ENCODE data around the gene DOCK10.
A peak's percentile ranks its signal among the peaks of the same experiment; 100 is the strongest.

The DOCK10 gene

GRCh38 chr2:224946895-224947294 is 95.4 kb downstream of the DOCK10 start:
- no peak for DNase-seq (ENCODE audit: low read depth)

GRCh38 chr2:224944707-224945547 is 97.3 kb downstream of the DOCK10 start:
- DNase-seq (ENCODE audit: low read depth): no peak

GRCh38 chr2:224943601-224944041 is 98.6 kb downstream of the DOCK10 start:
- peak; percentile 30 for DNase-seq (ENCODE audit: low read depth)

- no peak for DNase-seq (ENCODE audit: low read depth)
Observed at GRCh38 chr2:224941960-224942359, 100.3 kb downstream of the DOCK10 start.

- DNase-seq (ENCODE audit: low read depth): no peak
Observed at GRCh38 chr2:224940618-224941017, 101.7 kb downstream of the DOCK10 start.

DNA sequence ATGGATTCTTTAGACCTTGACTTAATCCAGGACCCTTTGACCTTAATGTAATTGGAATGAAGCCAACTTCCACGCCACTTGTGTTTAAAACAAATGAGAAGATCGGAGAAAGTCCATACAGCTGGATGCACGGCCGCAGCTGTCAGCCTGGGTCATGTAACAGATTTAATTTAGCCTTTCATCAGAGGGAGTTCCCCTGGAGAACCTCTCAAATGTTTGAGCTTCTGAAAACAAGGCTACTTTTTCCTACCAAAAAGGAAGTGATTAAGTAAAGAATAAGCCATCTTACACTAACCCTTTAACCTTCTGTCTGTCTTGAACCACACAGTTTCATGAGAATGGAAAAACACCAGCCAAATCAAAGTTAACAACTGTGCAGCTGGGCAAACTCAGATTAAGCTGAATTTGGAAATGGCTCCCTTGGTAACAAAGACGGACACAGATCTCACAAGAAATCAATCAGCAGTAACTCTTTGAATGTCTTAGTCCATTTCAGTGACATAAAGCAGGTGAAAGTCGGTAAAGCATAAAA is 103.6 kb downstream of the DOCK10 start:
- no peak for DNase-seq (ENCODE audit: low read depth)

GRCh38 chr2:224937887-224938286 is 104.4 kb downstream of the DOCK10 start:
- DNase-seq (ENCODE audit: low read depth): no peak

DNA sequence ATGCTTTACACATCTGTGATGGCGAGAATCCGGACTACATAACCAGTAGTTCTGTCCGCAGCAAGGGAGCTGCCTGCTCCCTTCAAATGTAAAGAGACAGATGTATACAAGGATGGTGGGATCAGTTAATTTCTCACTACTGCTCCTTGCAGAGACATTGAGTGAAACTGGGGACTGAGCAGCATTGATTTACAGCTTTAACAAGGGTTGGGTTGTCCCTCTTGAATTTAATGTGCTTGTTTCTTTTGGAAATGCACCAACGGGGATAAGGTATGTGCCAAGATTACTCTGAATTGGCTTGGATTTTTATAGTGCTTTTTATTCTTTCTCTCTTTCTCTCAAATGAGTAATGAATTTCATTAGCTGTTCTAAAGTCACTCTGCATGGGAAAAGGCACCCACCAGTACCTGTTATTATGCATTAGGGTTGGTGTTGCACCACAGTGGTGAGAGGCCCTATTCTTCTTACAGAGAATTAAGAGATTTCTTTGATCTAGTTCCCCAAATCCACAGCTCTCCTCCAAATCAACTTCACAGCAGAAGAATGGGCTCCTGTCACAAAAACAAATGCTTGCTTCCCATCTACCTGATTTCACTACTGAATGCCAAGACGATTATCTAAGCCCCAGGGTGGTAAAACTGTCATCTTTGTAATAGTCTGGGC is 107.6 kb downstream of the DOCK10 start:
- no peak for DNase-seq (ENCODE audit: low read depth)

GRCh38 chr2:224933431-224933830 is 108.8 kb downstream of the DOCK10 start:
- no peak for DNase-seq (ENCODE audit: low read depth)

GRCh38 chr2:224932522-224932921 is 109.7 kb downstream of the DOCK10 start:
- no peak for DNase-seq (ENCODE audit: low read depth)

- no peak for DNase-seq (ENCODE audit: low read depth)
Observed at GRCh38 chr2:224931956-224932355, 110.3 kb downstream of the DOCK10 start.

- DNase-seq (ENCODE audit: low read depth): no peak
Observed at GRCh38 chr2:224930990-224931389, 111.3 kb downstream of the DOCK10 start.

DNA sequence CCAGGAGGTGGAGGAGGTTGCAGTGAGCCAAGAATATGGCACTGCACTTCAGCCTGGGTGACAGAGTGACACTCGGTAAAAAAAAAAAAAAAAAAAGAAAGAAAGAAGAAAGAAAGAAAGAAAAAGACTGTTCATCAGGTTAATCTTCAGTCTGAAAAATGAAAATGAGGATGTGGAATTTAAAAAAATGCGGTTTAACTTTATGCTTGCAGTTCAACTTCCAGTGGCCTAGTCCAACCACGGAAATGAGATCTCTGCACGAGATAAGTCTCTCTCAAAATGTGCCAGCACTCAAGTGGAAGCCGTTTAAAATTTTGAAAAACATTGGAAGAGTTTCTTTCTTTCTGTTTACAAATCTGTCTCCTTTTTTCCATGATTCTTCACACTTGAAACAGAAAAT is 112.1 kb downstream of the DOCK10 start:
- DNase-seq (ENCODE audit: low read depth): no peak

- no peak for DNase-seq (ENCODE audit: low read depth)
Observed at GRCh38 chr2:224929512-224929911, 112.8 kb downstream of the DOCK10 start.

DNA sequence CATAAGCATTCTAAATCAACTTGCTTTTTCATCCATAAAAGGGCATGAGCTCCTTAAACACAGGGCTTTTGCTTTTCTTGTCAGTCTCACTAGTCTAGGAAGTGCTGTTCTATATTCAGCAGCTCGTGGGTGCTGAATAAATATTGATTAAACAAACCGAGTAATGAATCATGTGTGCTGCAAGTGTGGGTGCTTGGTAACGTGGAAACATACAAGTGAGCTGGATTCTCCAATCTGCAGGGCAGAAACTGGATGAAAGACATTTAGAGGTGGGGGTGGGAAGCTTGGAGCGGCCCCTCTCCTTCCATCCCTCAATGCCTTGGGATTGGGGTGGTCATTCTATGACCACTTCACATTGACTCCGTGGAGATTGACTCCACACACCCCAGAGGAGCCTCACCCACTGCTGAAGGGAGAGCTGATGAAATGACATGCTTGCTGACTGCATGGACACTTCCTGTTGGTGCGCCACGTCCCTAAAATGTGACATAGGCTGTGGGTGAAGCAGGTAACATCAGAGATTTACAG is 114.6 kb downstream of the DOCK10 start:
- peak; percentile 50 for DNase-seq (ENCODE audit: low read depth)

DNA sequence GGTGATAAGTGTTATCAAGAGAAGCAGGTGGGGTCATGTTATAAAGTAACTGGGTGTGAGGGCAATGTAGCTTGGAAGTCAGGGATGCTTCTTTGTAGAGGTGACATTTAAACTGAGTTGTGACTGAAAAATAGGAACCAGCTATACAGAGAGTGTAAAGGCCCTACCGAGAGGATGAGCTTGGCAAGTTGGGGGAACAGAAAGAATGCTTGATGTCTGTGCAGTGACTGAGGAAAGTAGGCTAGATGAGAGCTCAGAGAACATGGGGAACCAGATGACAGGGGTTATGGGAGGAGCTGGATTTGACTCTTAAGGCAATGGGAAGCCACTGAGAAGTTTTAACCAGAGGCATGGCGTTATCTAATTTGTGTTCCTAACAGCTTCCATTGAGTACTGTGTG is 115.3 kb downstream of the DOCK10 start:
- DNase-seq (ENCODE audit: low read depth): no peak

GRCh38 chr2:224925810-224926100 is 116.5 kb downstream of the DOCK10 start:
- no peak for DNase-seq (ENCODE audit: low read depth)

DNA sequence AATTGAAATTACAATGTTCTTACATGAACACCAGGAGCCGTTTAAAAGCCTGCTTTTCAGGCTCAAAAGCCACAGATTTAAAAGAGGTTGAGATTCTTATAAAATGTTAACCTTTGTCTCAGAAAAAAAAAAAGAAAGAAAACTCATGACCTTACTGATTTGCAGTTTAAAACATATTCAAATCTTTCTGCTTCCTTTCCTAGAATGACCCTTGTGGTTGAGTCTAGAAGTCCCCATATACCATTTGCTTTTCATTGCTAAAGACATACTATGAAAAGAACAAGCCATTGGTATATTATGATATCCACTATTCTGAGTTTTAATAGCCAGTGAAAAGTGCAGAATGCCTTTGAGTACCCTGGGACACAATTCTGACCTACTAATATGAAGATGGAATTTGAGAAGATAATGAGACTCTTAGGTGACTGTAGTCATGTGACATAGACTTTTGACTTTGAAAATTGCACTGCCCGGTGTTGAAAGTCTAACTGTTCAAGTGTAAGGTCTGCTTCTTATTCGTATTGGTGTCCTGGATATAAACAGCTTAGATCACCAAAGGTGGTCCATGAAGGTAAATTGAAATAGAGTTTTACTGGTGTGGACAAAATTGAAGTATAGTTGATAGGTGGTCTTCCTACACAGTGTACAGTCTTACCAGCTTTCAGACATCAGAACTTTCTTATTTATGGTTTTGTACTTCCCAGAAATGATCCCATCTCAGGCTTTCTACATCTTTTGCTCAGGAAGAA is 117.0 kb downstream of the DOCK10 start:
- DNase-seq (ENCODE audit: low read depth): no peak

DNA sequence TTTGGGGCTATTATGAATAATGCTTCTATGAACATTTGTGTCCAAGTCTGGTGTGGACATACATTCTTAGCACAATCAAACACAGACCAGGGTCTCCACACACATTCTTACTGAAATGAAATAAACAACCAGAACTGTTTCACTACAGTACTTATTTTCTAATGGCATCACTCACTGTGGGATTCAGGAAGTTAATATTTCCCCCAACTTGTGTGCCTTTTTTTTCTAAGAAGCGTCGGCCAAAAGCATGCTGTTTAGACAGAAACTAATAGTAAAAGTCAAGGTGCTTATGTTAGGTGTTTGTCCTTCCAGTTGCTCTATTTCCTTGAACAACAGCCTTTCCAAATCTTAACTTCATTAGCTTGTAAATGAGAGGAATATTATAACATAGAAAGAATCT is 117.6 kb downstream of the DOCK10 start:
- no peak for DNase-seq (ENCODE audit: low read depth)

DNA sequence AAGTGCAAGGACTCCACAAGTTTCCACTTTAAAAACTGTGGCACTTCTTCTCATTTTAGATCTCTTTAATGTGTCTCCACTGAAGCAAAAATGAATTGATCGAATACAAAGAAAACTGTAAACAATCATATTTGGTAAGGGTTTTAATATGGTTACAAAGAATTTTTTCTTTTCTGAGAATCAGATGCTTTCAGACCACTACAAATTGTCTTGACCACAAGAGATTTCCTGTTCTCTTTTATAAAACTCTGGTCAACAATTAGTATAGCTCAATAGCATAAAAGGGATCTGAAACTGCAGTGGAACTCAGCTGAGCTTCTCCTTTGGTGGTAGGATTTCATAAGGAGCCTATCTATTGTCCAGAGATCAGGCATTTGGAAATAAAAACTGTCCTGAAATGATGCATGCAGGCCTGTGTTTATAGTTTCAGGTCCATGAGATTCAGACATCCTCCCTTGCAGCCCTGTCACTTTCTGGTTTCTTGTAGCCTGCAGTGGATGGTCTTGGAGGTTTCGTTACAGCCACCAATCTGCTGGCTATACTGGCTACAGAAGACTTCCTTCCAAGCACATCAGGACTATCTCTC is 120.0 kb downstream of the DOCK10 start:
- DNase-seq (ENCODE audit: low read depth): no peak

DNA sequence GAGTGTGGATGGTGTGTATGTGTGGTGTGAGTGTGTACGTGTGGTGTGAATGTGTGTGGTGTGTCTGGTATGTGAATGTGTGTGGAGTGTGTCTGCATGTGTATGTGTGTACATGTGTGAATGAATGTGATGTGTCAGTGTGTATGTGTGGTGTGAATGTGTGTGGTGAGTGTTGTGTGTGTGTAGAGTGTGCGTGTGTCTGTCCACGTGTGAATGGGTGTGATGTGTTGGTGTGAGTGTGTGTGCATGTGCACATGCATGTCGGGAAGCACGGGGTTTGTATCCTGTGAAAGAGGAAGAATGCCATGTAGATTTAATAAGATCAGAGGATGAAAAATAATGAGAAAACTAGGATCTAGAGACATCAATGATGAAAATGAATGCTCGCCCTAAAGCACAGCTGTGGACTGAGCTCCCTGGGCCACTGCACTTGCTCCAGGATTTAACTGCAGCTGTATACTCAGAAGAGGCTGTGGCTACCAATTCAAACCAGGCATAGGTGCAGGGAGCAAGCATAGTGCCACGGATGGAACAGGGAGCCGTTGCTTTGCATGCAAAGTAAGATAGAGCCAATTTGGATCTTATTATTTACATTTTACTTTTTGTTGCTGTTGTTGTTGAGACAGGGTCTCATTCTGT is 122.7 kb downstream of the DOCK10 start:
- DNase-seq (ENCODE audit: low read depth): no peak
